CD4-positive, alpha-beta memory T cell (primary cell): ENCODE data around the gene ADGRD2. TPM values are rescaled to one million over a fixed set of nuclear protein-coding genes. Genes with fewer than 3 reads are reported as not detected.

Experiments used
- CTCF ChIA-PET: fragments of 350-600 bp; sonication (Branson Sonifier 250); formaldehyde crosslinking; loops from one replicate; lab custom pipeline; 2021; ENCODE audit warnings: inconsistent platforms; ENCODE audit not compliant: partially characterized antibody; lab: Charles Lee
- POLR2A ChIA-PET: fragments of 350-600 bp; sonication (Branson Sonifier 250); formaldehyde crosslinking; loops from one replicate; lab custom pipeline; 2021; ENCODE audit not compliant: partially characterized antibody; lab: Charles Lee
- DNase-seq, 5 donors: peaks; one replicate each; pipeline versions ENCODE4 v3.0.0 to v3.0.0-alpha.2; 2020 to 2022; ENCODE audit warnings: mixed read lengths in 1 of 5
- H3K27ac ChIP-seq: one replicate; pipeline ENCODE4 v1.7.0; 2013; ENCODE audit warnings: low read depth, low read length
- H3K27me3 ChIP-seq: 2 replicates; pipeline ENCODE4 v1.7.0; 2013; ENCODE audit warnings: mild to moderate bottlenecking, low read length, moderate library complexity; ENCODE audit not compliant: insufficient read depth
- H3K36me3 ChIP-seq: 2 replicates; pipeline ENCODE4 v1.7.0; 2013; ENCODE audit warnings: mild to moderate bottlenecking, low read length, moderate library complexity; ENCODE audit not compliant: insufficient read depth
- H3K4me1 ChIP-seq: 2 replicates; pipeline ENCODE4 v1.7.0; 2013; ENCODE audit warnings: mild to moderate bottlenecking, low read length, moderate library complexity; ENCODE audit not compliant: insufficient read depth
- H3K4me3 ChIP-seq, 2 donors: one replicate each; pipeline ENCODE4 v1.7.0; 2013; ENCODE audit warnings: low read length in 2 of 2, mild to moderate bottlenecking in 1 of 2
- H3K9me3 ChIP-seq, 2 donors: one replicate each; pipeline ENCODE4 v1.7.0; 2013; ENCODE audit warnings: low read length in 2 of 2, control low read depth in 1 of 2; ENCODE audit not compliant: control insufficient read depth in 1 of 2
- H3K27ac Mint-ChIP-seq, 7 donors: one replicate each; pipeline ENCODE4 v1.8.0; 2020 to 2021; ENCODE audit warnings: mixed read lengths in 7 of 7, mild to moderate bottlenecking in 6 of 7, inconsistent platforms in 3 of 7, moderate library complexity in 3 of 7
- H3K27me3 Mint-ChIP-seq, 2 donors: one replicate each; pipeline ENCODE4 v1.8.0; 2020 to 2021; ENCODE audit warnings: mixed read lengths in 2 of 2
- H3K36me3 Mint-ChIP-seq, 2 donors: one replicate each; pipeline ENCODE4 v1.8.0; 2020 to 2021; ENCODE audit warnings: mixed read lengths in 2 of 2, inconsistent platforms in 1 of 2, mild to moderate bottlenecking in 1 of 2
- H3K4me1 Mint-ChIP-seq, 4 donors: one replicate each; pipeline ENCODE4 v1.8.0; 2020 to 2021; ENCODE audit warnings: mixed read lengths in 4 of 4, mild to moderate bottlenecking in 1 of 4
- H3K4me3 Mint-ChIP-seq, 8 donors: one replicate each; pipeline ENCODE4 v1.8.0; 2020 to 2021; ENCODE audit warnings: mixed read lengths in 8 of 8, mild to moderate bottlenecking in 7 of 8, moderate library complexity in 6 of 8, inconsistent platforms in 3 of 8
- H3K9me3 Mint-ChIP-seq, 8 donors: one replicate each; pipeline ENCODE4 v1.8.0; 2020 to 2021; ENCODE audit warnings: mixed read lengths in 8 of 8, mild to moderate bottlenecking in 5 of 8, inconsistent platforms in 3 of 8, moderate library complexity in 1 of 8
- intact Hi-C: fragments of 100-400 bp; cut with micrococcal nuclease; formaldehyde crosslinking; loops from one replicate; pipeline ENCODE4 v1.15.1; 2023
- polyA plus RNA-seq, 2 donors: library from polyadenylated mRNA; unstranded; fragments of 300-500 nt; fragmentation: Illumina TruSeq; gene quantifications; one replicate each; pipeline ENCODE4 v1.2.3, GENCODE V29; 2021
- total RNA-seq, 2 experiments: library from RNA; stranded (reverse); gene quantifications; one replicate each; pipeline ENCODE4 v1.2.3, GENCODE V29; 2021

ADGRD2 gene
- total and polyA plus RNA-seq, 4 experiments from 2014 or later = not detected

GRCh38 chr9:124414612-124415011, 35.6 kb upstream of the ADGRD2 start:
- Mint-ChIP-seq H3K9me3 (peaks cover 0 to 2% (median 0%) of the 10 kb centered on the region in 8 donors), H3K36me3 (peaks cover 32 to 50% of the 10 kb centered on the region in 2 donors), H3K27ac (peak overlapping the region; percentile 91 to 98 (median 98)), H3K27me3 (peaks cover 0 to 3% of the 10 kb centered on the region in 2 donors), H3K4me3 (peak overlapping the region; percentile 95 to 99 (median 98)), H3K4me1 (peaks cover 14 to 36% (median 24%) of the 10 kb centered on the region in 4 donors)
- intact Hi-C loops = loop anchor here (10.0 kb wide), 1 partner anchor 160 kb away; the partner anchor contains the start of gene NEK6
- POLR2A ChIA-PET = interaction anchor here (0.7 to 1.1 kb wide), 4 partner anchors 8 to 28 kb away, joined by 3 read pairs; no protein-coding TSS in a partner anchor
- DNase-seq = no peak
- Histone ChIP-seq H3K27me3 (no peaks in the 10 kb centered on the region), H3K4me1 (peaks cover 23% of the 10 kb centered on the region), H3K4me3 (peak overlapping the region; percentile 67 to 98), H3K27ac (peak overlapping the region; percentile 72), H3K36me3 (peaks cover 40% of the 10 kb centered on the region), H3K9me3 (peaks cover 0 to 4% of the 10 kb centered on the region in 2 donors)
- CTCF ChIA-PET = interaction anchor here (1.3 to 1.9 kb wide), 3 partner anchors 10 to 16 kb away, joined by 4 to 5 read pairs (median 5); no protein-coding TSS in a partner anchor

DNA sequence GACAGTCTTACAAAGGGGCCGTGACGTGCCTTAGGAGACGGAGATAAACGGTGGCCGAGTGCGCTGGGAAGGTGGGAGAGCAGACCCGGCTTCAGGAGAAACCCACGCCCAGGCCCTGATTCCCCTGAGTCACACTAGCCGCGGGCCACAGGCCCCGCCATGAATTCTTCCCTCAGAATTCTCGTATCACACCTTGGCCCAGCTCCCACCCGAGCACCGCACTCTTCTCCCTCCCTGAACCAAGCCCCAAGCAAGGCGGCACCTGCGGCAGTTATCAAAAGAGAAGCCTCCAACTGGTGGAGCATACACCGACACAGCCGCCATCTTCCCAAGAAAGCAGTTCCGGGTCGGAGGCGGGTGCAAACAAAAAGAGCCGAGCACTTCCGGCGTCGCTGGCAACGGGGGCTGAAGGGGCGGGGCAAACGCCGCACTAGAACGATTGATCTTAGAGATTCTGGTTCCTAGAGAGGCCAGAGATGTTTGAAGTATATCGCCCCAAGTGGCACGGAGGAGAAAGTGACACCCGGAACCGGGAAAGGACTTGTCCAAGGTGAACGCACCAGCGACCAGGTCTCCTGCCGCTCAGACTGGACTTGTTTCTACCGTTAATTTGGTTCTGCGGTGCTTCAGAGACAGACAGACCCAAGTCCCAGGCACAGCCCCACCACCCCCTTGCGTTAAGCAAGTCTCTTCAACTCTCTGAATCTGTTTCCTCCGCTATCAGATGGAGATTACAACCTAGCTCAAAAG, 35.0 kb upstream of the ADGRD2 start, which contains the start of gene PSMB7:
PSMB7 (minus strand) TSS at position 341 of the 750 bp plus-strand sequence; CDS start at position 324, 17 bp downstream.
- peak; percentile 95 to 97 (median 96) for DNase-seq
- POLR2A ChIA-PET = interaction anchor here (0.7 to 1.1 kb wide), 4 partner anchors 9 to 29 kb away, joined by 3 read pairs; no protein-coding TSS in a partner anchor
- peaks cover 0 to 2% (median 0%) of the 10 kb centered on the region in 8 donors for H3K9me3 Mint-ChIP-seq
- peak within 1 kb of the TSS; percentile 67 to 98 for H3K4me3 ChIP-seq
- CTCF ChIA-PET = interaction anchor here (1.3 to 1.9 kb wide), 4 partner anchors 10 to 20 kb away, joined by 4 to 6 read pairs (median 5); no protein-coding TSS in a partner anchor
- H3K36me3 ChIP-seq = peaks cover 38% of the 10 kb centered on the region
- H3K27ac Mint-ChIP-seq = peak within 1 kb of the TSS; percentile 91 to 98 (median 98)
- H3K4me1 ChIP-seq = peaks cover 22% of the 10 kb centered on the region
- H3K4me3 Mint-ChIP-seq = peak within 1 kb of the TSS; percentile 95 to 99 (median 98)
- H3K27ac ChIP-seq = peak within 1 kb of the TSS; percentile 72
- peaks cover 0 to 3% of the 10 kb centered on the region in 2 donors for H3K27me3 Mint-ChIP-seq
- peaks cover 17 to 41% (median 23%) of the 10 kb centered on the region in 4 donors for H3K4me1 Mint-ChIP-seq
- no peaks in the 10 kb centered on the region for H3K27me3 ChIP-seq
- peaks cover 32 to 46% of the 10 kb centered on the region in 2 donors for H3K36me3 Mint-ChIP-seq
- intact Hi-C loops = loop anchor here (10.0 kb wide), 1 partner anchor 160 kb away; the partner anchor contains the start of gene NEK6
- peaks cover 0 to 4% of the 10 kb centered on the region in 2 donors for H3K9me3 ChIP-seq

DNA sequence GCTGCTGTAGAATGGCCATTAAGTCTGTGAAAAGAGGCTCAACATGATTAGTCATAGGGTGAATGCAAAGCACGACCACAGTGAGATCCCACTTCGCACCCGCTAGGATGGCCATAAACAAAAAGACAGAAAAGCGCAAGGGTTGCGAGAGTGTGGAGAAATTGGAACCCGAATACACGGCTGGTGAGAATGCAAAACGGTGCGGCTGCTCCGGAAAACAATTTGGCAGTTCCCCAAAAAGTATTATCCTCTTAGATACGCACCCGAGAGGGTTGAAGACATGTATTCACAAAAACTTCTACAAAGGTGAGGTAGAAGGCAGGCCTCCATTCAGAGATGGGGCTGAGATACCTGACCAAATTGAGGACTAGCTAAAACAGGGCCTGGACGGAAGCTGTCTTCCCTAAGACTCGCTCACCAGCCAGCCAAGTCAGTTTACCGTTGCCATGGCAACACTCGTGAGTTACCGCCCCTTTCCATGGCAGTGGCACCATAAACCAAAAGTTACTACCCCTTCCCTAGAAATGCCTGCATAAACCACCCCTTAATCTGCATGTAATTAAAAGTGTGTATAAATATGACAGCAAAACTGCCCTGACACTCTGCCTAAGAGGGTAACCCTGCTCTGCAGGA, 34.3 kb upstream of the ADGRD2 start:
- peaks cover 17% of the 10 kb centered on the region for H3K4me1 ChIP-seq
- H3K27ac Mint-ChIP-seq = peak overlapping the region; percentile 91 to 98 (median 98)
- H3K9me3 ChIP-seq = peaks cover 0 to 4% of the 10 kb centered on the region in 2 donors
- POLR2A ChIA-PET = interaction anchor here (1.1 kb wide), 1 partner anchor 11 kb away, joined by 3 read pairs; no protein-coding TSS in a partner anchor
- H3K9me3 Mint-ChIP-seq = peaks cover 0 to 2% (median 0%) of the 10 kb centered on the region in 8 donors
- peaks cover 0 to 3% of the 10 kb centered on the region in 2 donors for H3K27me3 Mint-ChIP-seq
- H3K4me1 Mint-ChIP-seq = peaks cover 16 to 40% (median 23%) of the 10 kb centered on the region in 4 donors
- peak overlapping the region; percentile 95 to 99 (median 98) for H3K4me3 Mint-ChIP-seq
- intact Hi-C loops = loop anchor here (10.0 kb wide), 1 partner anchor 161 kb away; the partner anchor contains the start of gene NEK6
- DNase-seq = no peak
- no peak overlapping the region for H3K27ac ChIP-seq
- peak overlapping the region; percentile 33 to 98 for H3K4me3 ChIP-seq
- CTCF ChIA-PET = interaction anchor here (1.5 to 1.9 kb wide), 3 partner anchors 15 to 21 kb away, joined by 5 to 6 read pairs (median 5); no protein-coding TSS in a partner anchor
- peaks cover 28 to 41% of the 10 kb centered on the region in 2 donors for H3K36me3 Mint-ChIP-seq
- H3K36me3 ChIP-seq = peaks cover 31% of the 10 kb centered on the region
- H3K27me3 ChIP-seq = no peaks in the 10 kb centered on the region

GRCh38 chr9:124419832-124420489, 30.3 kb upstream of the ADGRD2 start:
- Mint-ChIP-seq H3K27me3 (peaks cover 5 to 10% of the 10 kb centered on the region in 2 donors), H3K36me3 (peaks cover 3 to 5% of the 10 kb centered on the region in 2 donors), H3K9me3 (peaks cover 0 to 2% (median 0%) of the 10 kb centered on the region in 8 donors), H3K4me1 (peaks cover 13 to 25% (median 14%) of the 10 kb centered on the region in 4 donors), H3K4me3 (peak overlapping the region in 1 of 8 donors; percentile 46), H3K27ac (peak overlapping the region in 2 of 7 donors; percentile 48 to 65)
- CTCF ChIA-PET = no interaction called here
- Histone ChIP-seq H3K4me1 (peaks cover 5% of the 10 kb centered on the region), H3K4me3 (no peak overlapping the region), H3K36me3 (no peaks in the 10 kb centered on the region), H3K9me3 (peaks cover 0 to 4% of the 10 kb centered on the region in 2 donors), H3K27me3 (no peaks in the 10 kb centered on the region), H3K27ac (no peak overlapping the region)
- POLR2A ChIA-PET = no interaction called here
- no peak for DNase-seq
- intact Hi-C loops = loop anchor here (10.0 kb wide), 1 partner anchor 165 kb away; the partner anchor contains the start of gene NEK6

DNA sequence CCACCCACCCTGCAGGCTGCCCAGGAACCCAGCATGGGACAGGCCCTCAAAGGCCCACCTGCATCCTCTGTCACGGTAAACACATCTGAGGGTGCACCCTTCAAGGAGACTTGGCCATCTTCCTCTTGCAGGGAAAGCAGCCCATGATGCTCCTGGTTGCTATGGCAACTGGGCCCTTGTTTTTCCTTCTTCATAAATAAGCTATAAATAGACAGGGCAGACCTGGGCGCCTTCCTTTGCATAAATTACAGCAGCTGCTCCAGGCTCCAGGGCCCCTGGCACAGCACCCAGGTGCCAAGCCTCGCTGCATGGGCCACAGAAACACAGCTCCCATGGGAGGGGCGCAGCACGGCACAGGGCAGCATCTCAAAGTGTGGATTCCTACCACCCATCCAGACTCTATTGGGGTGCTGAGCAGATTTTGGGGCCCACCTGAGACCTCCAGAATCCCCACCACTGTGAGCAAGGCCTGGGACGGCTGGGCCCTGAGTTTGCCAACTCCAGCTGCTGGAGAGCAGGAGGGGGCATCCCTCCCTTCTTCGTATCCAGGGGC, 29.2 kb upstream of the ADGRD2 start:
- DNase-seq = no peak
- intact Hi-C loops = no loop called here
- no peaks in the 10 kb centered on the region for H3K4me1 ChIP-seq
- ChIA-PET CTCF (no interaction called here), POLR2A (no interaction called here)
- Mint-ChIP-seq H3K4me3 (no peak overlapping the region), H3K9me3 (peaks cover 0 to 1% (median 0%) of the 10 kb centered on the region in 8 donors), H3K27ac (no peak overlapping the region), H3K27me3 (peaks cover 5 to 8% of the 10 kb centered on the region in 2 donors), H3K36me3 (no peaks in the 10 kb centered on the region), H3K4me1 (peaks cover 4 to 17% (median 8%) of the 10 kb centered on the region in 4 donors)
- no peak overlapping the region for H3K27ac ChIP-seq
- H3K27me3 ChIP-seq = no peaks in the 10 kb centered on the region
- H3K9me3 ChIP-seq = no peaks in the 10 kb centered on the region
- H3K4me3 ChIP-seq = no peak overlapping the region
- no peaks in the 10 kb centered on the region for H3K36me3 ChIP-seq

DNA sequence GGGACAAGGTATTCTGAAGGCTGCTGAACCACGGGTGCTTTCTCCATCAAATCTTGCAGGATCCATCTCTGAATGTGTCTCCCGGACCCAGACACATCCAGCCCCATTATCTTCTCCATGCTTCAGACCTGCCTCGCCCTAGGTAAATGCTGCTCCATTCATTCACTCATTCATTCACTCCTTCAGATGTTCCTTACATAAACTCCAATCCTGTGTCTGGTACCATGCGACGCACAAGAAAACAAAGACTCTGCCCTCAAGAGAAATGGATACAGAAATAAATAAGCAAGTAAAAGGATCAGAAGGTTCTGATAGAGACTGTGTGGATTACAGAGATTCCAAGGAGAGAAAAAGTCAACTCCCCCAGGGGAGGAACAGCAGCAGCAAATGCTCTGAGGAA, 27.1 kb upstream of the ADGRD2 start:
- no peaks in the 10 kb centered on the region for H3K36me3 Mint-ChIP-seq
- Histone ChIP-seq H3K4me1 (no peaks in the 10 kb centered on the region), H3K36me3 (no peaks in the 10 kb centered on the region), H3K27ac (no peak overlapping the region), H3K27me3 (no peaks in the 10 kb centered on the region), H3K9me3 (no peaks in the 10 kb centered on the region), H3K4me3 (no peak overlapping the region)
- no peak overlapping the region for H3K4me3 Mint-ChIP-seq
- H3K27me3 Mint-ChIP-seq = peaks cover 5 to 8% of the 10 kb centered on the region in 2 donors
- ChIA-PET CTCF (no interaction called here), POLR2A (no interaction called here)
- intact Hi-C loops = no loop called here
- H3K27ac Mint-ChIP-seq = no peak overlapping the region
- H3K4me1 Mint-ChIP-seq = peaks cover 4 to 17% (median 8%) of the 10 kb centered on the region in 4 donors
- no peak for DNase-seq
- peaks cover 0 to 1% (median 0%) of the 10 kb centered on the region in 8 donors for H3K9me3 Mint-ChIP-seq
